HG03025 (cell line): ENCODE results near the gene MYO1D.

Experiments
- ATAC-seq: cut with Tn5 transposase; IDR thresholded peaks from one replicate; pipeline ENCODE4 v1.9.1; 2021; ENCODE audit warnings: mild to moderate bottlenecking, moderate library complexity; ENCODE audit not compliant: unreplicated experiment, low FRiP score

Gene MYO1D

DNA sequence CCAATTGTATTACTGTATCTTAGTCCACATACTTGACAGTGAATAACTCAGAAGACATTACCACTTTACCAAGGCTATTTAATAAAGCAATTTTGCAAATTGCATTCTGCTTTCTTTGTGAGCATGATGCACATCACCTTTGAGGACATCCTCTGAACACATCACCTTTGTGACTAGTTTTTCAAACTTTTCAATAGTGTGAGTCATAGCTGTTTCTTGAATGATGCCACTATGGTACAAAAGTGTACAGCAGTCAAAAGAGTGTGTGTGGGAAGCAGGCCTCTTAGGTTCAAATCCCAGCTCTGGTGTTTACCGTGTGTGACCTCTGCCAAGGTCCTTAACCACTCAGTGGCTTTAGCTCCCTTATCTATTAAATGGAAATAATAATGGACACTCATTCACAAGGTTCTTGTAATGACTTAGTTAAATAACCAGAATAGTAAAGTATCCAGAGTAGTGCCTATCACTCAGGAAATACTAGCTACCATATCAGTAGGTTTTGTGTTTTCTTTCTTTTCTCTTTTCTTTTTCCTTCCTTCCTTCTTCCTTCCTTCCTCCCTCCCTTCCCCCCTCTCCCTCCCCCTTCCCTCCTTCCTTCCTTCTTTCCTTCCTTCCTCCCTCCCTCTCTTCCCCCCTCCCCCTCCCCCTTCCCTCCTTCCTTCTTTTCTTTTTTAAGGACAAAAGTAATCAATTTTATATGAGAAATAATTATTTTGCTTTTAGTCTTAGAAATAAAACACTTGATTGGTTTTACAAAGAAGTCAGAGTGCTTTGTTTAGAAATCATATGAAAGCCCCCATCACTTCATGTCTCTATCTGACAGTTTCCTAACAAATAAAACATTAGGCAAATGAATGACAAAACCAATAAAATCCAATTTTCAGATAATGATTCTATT, 178.9 kb downstream of the MYO1D start:
- no peak for ATAC-seq

DNA sequence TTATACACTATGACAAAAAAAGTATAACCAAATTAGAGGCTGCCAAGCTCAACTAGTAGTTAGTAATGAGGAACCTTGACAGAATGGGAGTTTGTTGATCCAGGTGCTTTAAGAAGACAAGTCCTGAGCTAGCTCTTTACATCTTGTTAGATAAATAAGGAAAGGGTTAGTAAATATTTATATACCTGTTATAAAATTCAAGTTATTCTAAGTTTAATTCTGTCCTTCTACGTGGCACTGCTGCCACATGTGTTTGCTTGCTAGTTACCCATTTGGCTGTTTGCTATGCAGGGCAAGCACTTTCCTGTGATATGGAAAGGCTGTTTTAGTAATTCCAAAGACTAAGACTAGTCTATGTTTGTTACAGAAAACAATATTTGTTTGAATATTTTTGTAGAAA, 180.5 kb downstream of the MYO1D start:
- no peak for ATAC-seq

DNA sequence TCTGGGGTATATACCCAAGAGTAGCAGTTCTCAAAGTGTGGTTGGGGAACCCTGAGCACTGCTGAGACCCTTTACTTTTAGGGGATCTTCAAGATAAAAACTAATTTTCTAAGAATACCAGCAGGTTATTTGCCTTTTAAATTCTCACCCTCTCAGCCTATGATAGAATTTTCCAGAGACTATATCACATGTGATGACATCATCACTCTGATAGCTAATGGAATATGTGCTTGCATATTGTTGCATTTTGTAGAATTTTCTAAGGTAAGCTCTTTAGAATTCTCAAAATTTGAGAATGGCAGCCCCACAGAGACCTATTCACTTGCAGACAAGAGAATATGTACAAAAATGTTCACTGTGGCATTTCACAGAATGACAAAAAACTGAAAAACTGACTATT, 181.1 kb downstream of the MYO1D start:
- no peak for ATAC-seq

DNA sequence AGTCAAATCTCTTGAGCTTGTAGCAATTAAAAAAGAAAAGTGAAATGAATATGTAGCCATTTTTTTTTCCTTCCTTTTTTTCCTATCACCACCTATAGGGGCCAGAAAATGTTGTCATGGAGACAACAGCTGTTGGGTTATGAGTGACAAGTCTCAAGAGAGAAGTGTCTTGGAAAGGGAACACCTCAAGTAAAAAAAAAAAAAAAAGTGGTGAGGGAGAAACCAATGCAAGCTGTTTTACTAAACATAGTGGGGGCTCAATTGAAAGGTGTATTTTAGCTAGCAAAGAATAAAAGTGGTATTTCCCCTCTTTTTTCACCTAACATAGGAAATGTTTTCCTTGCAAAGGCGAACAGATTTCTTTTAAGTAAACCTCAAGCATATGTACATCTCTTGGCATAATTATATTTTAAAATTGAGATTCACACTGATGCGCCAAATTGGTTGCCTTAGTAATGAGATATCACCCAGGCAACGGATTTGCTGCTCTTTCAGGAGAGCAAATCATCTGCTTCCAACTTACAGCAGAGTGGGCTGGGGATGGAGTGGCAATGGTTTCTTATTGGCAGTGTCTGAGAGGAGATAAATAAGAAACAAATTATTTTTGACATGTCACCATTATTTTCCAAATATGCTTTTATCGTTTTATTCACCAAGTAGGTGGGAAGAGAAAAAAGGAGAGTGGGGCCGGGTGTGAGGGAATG, 183.6 kb downstream of the MYO1D start:
- ATAC-seq, result no peak

DNA sequence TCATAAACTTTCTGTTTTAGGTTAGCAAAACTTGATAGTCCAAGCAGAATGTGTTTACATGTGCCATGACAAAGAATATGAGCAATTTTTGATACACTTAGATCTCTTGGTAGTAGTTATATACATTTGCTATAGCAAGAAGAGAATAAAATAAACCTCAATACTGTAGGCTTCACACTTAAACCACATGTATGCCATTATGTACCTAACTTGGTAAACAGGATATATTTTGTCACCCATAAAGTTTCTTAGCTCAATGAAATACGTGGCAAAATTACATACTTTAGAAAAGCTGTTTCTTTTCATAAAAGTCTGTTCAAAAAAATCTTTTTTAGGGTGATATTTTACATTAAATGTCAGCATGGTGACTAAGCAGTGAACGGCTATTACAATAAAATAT, 184.7 kb downstream of the MYO1D start:
- no peak for ATAC-seq

DNA sequence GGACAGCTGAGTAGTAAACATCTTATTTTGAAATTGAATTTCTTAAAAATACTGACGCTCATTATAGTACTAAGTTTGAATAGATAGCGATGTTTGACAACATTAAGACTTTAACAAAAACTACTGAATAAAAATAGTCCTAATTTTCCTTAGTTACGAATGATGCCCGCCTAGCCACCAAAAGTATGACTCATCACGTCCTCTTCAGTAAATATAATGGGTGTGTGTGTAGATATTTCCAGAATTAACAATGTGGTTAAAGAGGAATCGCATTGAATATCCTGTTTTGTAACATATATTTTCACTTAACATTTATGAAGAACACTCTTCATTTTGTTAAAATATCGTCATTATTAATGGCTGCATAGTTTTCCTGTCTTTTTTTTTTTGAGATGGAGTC, 187.6 kb downstream of the MYO1D start:
- ATAC-seq, result no peak

DNA sequence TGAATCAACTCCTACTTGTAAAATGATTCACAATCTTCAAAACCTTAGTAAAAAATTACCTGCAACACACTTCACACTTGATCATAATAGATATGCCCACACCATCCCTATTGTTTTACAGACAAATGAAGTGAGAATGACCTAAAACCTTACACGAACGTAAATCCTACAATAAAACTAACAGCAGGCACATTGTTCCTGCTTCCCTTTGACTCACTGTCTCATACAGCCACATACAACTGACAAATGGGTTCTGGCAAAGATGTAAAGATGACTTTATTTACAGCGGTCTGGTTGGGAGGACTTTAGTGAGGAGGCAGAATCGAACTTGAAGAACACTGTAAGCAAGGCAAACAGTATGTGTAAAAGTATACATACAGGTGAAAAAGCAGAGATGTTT, 188.7 kb downstream of the MYO1D start:
- ATAC-seq, result no peak

DNA sequence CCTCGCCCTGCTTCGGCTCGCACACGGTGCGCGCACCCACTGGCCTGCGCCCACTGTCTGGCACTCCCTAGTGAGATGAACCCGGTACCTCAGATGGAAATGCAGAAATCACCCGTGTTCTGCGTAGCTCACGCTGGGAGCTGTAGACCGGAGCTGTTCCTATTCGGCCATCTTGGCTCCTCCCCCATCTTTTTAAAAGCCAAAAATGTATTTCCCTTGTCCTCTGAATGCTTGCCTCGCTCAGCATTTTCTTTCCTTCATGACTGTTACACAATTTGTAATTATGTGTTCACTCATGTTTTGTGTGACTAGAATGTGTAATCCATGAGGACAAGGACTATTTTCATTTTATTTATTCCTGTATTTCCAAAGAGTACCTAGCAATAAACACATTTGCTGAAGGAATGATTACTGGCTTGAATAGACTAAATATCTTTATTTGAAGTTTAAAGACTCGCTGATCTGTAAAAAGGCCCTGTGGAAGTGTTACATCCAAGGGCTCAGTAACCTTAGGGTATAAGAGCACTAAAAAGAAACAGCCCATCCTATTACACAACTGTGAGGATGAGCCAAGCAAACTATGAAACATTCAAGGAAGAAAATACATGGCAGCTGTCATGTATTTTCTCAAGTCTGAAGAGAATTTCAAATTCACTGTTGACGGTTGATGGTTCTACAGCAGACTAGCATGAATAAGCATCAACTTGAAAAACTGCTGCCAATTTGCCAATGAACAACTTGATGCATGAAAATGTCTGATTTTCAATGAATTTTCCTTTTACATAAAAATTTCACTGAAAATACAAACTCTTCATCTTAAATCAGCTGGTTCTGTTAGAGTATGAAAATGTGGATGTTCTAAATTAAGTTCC, 192.6 kb downstream of the MYO1D start:
- no peak for ATAC-seq

DNA sequence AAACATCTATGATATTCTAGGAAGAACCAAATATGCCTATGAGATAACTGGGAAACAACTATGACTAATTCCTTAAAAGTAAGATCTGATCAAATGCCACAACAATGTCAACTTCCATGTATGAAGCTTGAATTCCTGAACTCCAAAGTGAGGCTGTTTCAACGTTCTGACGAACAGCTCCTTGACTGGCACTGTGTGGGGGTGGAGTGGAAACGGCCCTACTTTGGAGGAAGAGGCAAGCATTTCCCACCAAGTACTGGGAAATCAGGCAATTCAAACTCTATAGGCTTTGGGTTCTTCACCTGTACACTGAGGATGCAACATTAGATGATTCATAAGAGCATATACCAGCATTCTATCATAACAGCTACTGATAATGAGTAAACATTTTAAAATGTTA, 203.0 kb downstream of the MYO1D start:
- no peak for ATAC-seq

DNA sequence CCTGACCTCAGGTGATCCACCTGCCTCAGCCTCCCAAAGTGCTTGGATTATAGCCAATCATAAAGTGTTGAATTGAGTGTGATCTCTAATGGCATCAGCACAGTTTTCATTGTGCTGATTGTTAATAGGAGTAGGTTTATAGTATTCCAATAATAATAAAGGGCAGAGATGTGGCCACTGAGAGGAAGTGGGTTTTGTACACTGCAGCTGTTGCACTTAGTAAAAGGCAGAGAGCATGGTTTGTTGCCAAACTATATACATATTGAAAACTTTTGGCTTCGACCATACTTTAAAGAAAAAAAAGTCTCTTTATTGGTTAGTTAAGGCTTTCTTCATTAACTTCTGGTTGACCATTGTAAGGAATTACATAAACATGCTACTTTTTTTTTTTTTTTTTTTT, 204.2 kb downstream of the MYO1D start:
- no peak for ATAC-seq

DNA sequence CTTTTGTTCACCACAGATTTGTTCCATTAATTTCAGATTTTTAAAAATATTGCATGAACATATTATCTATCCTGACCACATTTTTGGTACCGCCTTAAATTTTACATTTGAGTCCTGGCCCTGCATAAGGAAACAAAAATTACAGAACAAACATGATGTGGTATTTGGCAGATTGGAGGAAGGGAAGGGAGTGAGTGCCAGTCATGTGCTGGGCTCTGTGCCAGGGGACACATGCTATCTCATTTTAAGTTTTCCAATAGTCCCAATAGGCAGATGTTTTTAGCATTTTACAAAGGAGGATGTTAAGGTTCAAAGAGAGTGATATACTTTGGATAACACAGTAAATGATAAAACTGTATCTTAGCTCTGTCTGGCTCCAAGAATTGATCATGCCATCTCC, 205.0 kb downstream of the MYO1D start:
- ATAC-seq, result no peak

DNA sequence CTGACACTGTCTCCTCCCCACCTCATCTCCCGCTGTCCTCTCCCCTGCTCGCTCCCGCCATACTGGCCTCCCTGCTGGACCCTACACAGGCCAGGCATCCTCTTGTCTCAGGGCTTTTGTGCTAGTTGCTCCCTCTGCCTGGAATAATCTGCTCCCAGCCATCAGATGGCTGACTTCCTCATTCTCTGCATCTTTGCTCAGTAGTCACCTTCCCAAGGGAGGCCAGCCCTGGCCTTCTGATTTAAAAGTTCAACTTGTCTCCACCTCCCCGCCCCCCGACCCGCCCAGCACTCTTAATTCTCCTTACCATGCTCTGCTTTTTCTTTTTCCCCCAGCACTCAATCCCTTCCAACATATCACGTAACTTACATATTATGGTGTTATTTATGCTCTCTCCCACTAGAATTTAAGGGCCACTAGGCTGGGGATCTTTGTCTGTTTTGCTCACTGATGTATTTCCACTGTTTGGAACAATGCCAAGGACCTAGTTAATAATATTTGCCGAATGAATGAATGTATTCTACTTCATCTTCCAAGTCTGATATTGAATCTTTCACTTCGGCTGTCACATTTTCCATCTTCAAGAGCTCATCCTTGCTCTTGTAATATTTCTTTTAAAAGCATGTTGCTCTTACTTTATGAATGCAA, 211.9 kb downstream of the MYO1D start:
- ATAC-seq, result no peak

DNA sequence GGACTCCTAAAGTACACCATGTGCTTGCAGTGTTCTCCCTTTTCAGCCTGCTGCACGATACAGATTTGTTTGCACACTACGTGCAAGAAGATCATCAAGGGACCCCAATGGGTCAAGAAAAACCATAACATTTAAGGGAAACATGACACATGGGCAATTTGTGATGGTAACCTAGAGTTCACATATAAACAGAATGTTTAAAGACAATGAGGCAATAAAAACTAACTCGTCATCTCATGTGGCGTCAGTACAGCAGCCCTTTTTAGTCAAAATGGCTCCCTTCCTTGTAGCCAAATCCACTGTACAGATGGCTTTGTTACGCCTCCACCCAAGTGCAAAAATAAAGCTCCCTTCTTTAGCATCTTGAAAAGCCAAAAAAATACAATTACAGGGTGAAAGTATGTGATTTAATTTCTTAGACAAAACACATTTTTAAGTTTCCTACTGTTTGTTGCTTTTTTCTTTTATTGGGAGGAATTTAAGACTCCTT, 216.4 kb downstream of the MYO1D start:
- no peak for ATAC-seq

DNA sequence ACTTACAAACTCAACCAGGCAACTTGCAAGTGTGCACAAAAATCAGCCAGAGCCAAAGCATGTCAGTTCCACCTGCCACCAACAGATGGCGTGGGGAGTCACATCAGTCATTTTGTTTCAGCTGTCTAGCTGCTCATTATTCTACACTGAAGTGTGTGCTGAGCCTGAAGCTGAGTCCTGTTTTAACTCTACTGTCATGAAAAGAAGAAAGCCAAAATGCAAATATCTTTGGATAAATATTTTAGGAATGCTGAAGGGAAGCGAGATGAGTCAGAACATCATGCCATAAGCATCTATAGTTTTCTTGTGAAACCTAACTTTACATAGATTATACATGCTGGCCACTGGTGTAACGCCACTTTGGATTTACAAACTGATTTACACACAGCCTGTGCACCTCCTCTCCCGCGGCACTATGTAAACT, 217.5 kb downstream of the MYO1D start:
- ATAC-seq, result no peak

DNA sequence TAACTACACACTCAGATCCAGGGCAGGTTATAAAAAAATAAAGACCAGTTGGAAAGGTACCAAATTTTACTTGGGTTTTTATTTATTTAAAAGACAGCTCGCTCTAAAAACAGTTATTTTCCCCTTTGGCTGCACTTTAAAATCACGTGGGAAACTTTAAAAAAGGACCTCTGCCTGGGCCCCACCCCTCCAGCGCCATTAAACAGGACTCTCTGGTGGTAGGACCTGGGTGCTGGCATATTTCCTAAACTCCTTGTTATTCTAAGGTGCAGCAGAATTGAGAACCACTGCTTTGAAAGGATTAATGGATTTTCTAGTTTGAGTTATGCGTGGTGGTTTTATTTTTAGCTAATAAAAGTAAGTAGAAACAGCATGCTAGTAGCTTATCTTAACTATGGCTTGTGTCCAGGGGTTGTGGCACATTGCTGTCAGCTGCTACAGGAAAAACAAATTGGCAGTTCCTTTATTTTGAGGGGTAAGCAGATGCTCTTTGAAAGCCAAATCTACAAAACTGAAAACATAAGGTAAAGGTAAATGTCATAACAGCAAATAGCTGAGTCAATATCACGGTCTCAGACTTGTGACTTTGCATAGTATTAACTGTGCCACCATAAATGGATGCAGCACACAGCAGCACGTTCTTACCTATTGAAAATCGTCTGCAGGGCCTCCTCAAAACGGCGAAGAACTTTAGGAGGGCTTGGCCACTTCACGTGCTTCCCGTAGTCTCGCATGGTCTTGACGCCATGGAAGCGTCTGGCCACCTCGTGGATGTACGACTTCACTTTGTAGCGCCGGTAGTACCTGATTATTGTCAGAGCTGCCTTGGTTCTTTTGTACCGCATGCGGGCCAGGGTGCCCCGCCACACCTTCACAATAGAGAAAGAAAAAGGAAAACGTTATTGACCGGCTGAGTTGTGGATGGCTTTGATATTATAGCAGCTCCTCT, 218.2 kb downstream of the MYO1D start:
- no peak for ATAC-seq

DNA sequence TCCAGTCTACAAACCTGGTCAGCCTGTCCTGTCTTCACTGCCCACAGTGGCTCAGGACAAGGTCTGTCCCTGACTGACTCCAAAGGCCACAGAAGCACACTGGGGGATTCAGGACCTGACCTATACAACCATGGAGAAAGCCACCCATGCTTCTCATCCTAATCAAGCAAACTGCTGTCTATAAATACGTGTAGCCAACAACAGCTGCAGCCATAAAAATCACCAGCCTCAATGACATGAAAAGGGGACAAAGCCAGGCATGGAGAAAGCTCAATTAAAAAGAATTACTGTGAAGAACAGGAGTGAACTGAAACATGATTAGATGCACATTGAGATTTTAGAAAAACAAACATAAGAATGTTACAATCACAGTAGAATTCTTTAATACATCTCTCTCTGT, 220.0 kb downstream of the MYO1D start:
- ATAC-seq, result no peak

DNA sequence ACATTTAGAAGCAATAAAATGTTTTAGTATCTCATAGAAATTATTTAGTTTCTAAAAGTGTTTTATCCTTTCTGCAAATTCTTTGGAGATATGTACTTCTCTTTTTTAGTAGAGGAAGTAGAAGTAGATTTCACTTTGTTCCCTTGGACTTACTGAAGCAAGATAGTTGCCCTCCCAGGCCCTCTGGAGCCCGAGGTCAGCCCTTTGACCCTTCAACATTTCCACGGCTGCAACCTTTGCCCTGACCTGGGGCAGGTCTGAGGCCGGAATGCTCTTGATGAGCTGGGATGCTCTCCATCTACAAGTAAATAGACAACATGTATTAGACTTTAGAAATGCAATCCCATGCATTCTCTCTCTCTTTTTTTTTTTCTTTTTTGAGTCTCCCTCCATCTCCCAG, 222.6 kb downstream of the MYO1D start:
- no peak for ATAC-seq

DNA sequence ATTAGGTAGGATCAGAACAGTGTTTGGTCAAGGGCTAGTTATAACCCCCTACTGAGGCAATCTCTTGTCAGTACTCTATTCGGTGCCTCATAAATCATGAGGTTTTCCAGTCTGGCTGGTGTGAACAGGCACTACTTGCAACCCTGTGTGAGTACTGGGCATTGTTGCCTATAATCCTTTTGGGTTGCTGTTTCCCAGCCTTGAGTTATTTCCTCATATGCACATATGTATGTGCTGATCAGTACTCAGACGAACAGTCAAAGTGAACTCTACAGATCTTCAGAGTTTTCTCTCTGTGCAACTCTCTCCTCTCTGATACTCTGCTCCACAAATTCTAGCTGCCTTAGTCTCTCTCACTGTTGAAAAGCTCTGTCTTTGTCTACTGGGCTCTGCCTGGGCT, 225.8 kb downstream of the MYO1D start:
- ATAC-seq, result no peak

DNA sequence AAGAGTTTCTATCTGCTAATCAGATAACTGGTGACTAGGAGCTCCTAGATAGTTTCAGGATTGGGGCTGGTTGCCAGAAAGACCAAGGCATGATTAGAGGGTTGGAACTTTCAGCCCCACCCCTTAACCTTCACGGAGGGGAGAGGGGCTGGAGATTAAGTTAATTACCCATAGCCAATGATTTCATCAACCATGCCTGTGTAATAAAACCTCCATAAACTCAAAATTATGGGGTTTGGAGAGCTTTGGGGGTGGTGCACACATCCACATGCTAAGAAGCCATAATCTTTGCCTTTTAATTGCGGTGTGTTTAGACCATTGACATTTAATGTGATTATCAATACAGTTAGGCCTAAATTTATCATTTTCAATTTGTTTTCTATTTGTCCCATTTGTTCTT, 228.5 kb downstream of the MYO1D start:
- ATAC-seq, result no peak
